ENCODE results near the gene KNG1. TPM values are rescaled to one million over a fixed set of nuclear protein-coding genes. Genes with fewer than 3 reads are reported as not detected.

The KNG1 gene
- total and polyA plus RNA-seq, 2 of the 8 experiments (the other 6 are each of a cell fraction or from before 2014, with no cell fraction given): 0.05 TPM; not detected in 1

GRCh38 chr3:186696522-186696921 is 20.6 kb upstream of the KNG1 start:
- H2BK5ac ChIP-seq (ENCODE audit: low read depth, low read length): no peak overlapping the region
- no peak overlapping the region for H4K91ac ChIP-seq (replicated peaks; ENCODE audit: insufficient read length, low read length)
- H3K4me1 ChIP-seq (replicated peaks in 1 of 4; ENCODE audit: control insufficient read depth in 3 of 4, insufficient read depth in 4 of 4, low read length in 3 of 4): peaks cover 0 to 7% (median 2%) of the 10 kb centered on the region in 4 experiments; a peak in 3 of 7 replicates
- H3K23me2 ChIP-seq (ENCODE audit: low read depth, low read length): no peaks in the 10 kb centered on the region
- H2BK12ac ChIP-seq (ENCODE audit: low read depth, low read length): 0 out of 2 replicates have a peak overlapping the region, but pooled peaks have one; percentile 69
- no peaks in the 10 kb centered on the region for H4K20me1 ChIP-seq (replicated peaks in 1 of 2; ENCODE audit: control insufficient read depth in 1 of 2, insufficient read depth in 2 of 2, low read length in 2 of 2)
- CTCF ChIA-PET (ENCODE audit: partially characterized antibody): interaction anchor here (1.0 to 1.1 kb wide), 2 partner anchors 43 to 79 kb away, joined by 3 to 5 read pairs; no protein-coding TSS in a partner anchor
- no peak overlapping the region for H2BK15ac ChIP-seq (ENCODE audit: low read length)
- H3K14ac ChIP-seq (ENCODE audit: insufficient read length): no peak overlapping the region
- H3K9me3 ChIP-seq (ENCODE audit: insufficient read depth in 2 of 2, low read depth in 1 of 2, low read length in 1 of 2): no peaks in the 10 kb centered on the region
- POLR2A ChIA-PET (ENCODE audit: partially characterized antibody): no interaction called here
- H2BK120ac ChIP-seq (replicated peaks; ENCODE audit: low read depth, low read length): no peak overlapping the region
- no peak overlapping the region for H2AK5ac ChIP-seq (ENCODE audit: low read depth, low read length)
- DNase-seq (ENCODE audit: low read depth in 1 of 2, low spot score in 2 of 2) (no peak), FAIRE-seq (no peak)
- no peak overlapping the region for H3K27ac ChIP-seq (ENCODE audit: low read depth, low read length)
- H3K9ac ChIP-seq (replicated peaks in 1 of 4; ENCODE audit: extremely low read depth in 1 of 4, low read depth in 3 of 4, low read length in 3 of 4): no peak overlapping the region
- 83% methylated on average over 2 of the region's 2 CpGs; no CpG with 5 or more reads in 1 of the 2 experiments for WGBS, 2 experiments (ENCODE audit: extremely low coverage in 1 of 2, insufficient coverage in 1 of 2, insufficient read length in 1 of 2, insufficient replicate concordance in 2 of 2, low coverage in 1 of 2, low lambda C conversion rate in 2 of 2, missing lambda C conversion rate in 1 of 2)
- H2AFZ ChIP-seq (ENCODE audit: low read length): peak overlapping the region; percentile 18; the same call in 1 of the 2 replicates
- H2BK20ac ChIP-seq (ENCODE audit: low read length): no peak overlapping the region
- no peak overlapping the region for H4K5ac ChIP-seq (ENCODE audit: insufficient read length, low read depth, low read length)
- H3K79me1 ChIP-seq (ENCODE audit: low read depth, low read length): no peaks in the 10 kb centered on the region
- no peaks in the 10 kb centered on the region for H3K79me2 ChIP-seq (ENCODE audit: control insufficient read depth in 1 of 2, insufficient read depth in 2 of 2, low read length in 2 of 2)
- no peak overlapping the region for H3K23ac ChIP-seq (ENCODE audit: insufficient read length)
- H3K4me3 ChIP-seq (ENCODE audit: extremely low read depth in 1 of 4, insufficient read depth in 2 of 4, low read depth in 3 of 4, low read length in 4 of 4): no peak overlapping the region
- no peak overlapping the region for H3K4me2 ChIP-seq (ENCODE audit: insufficient read depth in 1 of 2, low read depth in 2 of 2, low read length in 2 of 2)
- no peak overlapping the region for H3K4ac ChIP-seq (replicated peaks; ENCODE audit: insufficient read length, low read depth, low read length)
- no peak overlapping the region for H4K8ac ChIP-seq (ENCODE audit: extremely low read depth, insufficient read depth, low read length)
- no peaks in the 10 kb centered on the region for H3K36me3 ChIP-seq (ENCODE audit: control insufficient read depth in 2 of 4, insufficient read depth in 4 of 4, low read length in 3 of 4)
- H3K27me3 ChIP-seq (replicated peaks in 1 of 4; ENCODE audit: control insufficient read depth in 3 of 4, extremely low read depth in 1 of 4, insufficient read depth in 3 of 4, low read length in 3 of 4): no peaks in the 10 kb centered on the region
- no peak overlapping the region for H3K56ac ChIP-seq (replicated peaks; ENCODE audit: insufficient read length, low read depth, low read length)
- no peak overlapping the region for H3K18ac ChIP-seq (ENCODE audit: extremely low read depth, low read length)
- TF ChIP-seq MAFK (IDR thresholded peaks at IDR 0.05; ENCODE audit: low read depth, low read length): no peak
- no peak for TF ChIP-seq TCF12 (IDR thresholded peaks at IDR 0.05; ENCODE audit: low read depth, low read length)
- TF ChIP-seq ATF3 (IDR thresholded peaks at IDR 0.05; ENCODE audit: insufficient read depth, low read depth, low read length): no peak
- no peak for TF ChIP-seq ATF2 (IDR thresholded peaks at IDR 0.05; ENCODE audit: low read length)
- no peak for TF ChIP-seq YY1 (IDR thresholded peaks at IDR 0.05; ENCODE audit: low read depth, low read length)
- no peak for TF ChIP-seq JUND (IDR thresholded peaks at IDR 0.05; ENCODE audit: low read length)
- no peak for TF ChIP-seq HDAC6 (IDR thresholded peaks at IDR 0.05; ENCODE audit: low read depth, low read length)
- TF ChIP-seq E2F6 (IDR thresholded peaks at IDR 0.05): no peak
- TF ChIP-seq SIN3A (conservative IDR thresholded peaks at IDR 0.05 in 1 of 2, IDR thresholded peaks at IDR 0.05 in 1 of 2; ENCODE audit: low read depth in 1 of 2, low read length in 2 of 2): no peak
- TF ChIP-seq KDM1A (IDR thresholded peaks at IDR 0.05; ENCODE audit: borderline replicate concordance, low read length): no peak
- TF ChIP-seq NANOG (IDR thresholded peaks at IDR 0.05; ENCODE audit: insufficient read depth, low read depth, low read length, poor library complexity, severe bottlenecking): no peak

Measured in H1 (cell line).